BJ (cell line): ENCODE results near the gene MEAK7. TPM values are rescaled to one million over a fixed set of nuclear protein-coding genes. Genes with fewer than 3 reads are reported as not detected.
A peak's percentile ranks its signal among the peaks of the same experiment; 100 is the strongest.

Source experiments
- CTCF ChIA-PET: fragments of 350-600 bp; formaldehyde crosslinking; extraction: SDS; loops from one replicate; lab custom pipeline; 2021; ENCODE audit warnings: antibody characterized with exemption, inconsistent platforms; lab: Yijun Ruan, JAX
- POLR2A ChIA-PET: fragments of 300-600 bp; sonication (Branson Sonifier 250); formaldehyde crosslinking; extraction: SDS; loops from one replicate; lab custom pipeline; 2021; ENCODE audit warnings: antibody characterized with exemption; lab: Charles Lee
- DNase-seq: peaks from one replicate; pipeline ENCODE4 v3.0.0-alpha.2; 2011; ENCODE audit warnings: low read depth
- H3K27me3 ChIP-seq: 2 replicates; pipeline ENCODE4 v1.6.0; 2011; ENCODE audit warnings: low read length; ENCODE audit not compliant: control insufficient read depth, insufficient read depth
- H3K36me3 ChIP-seq: 2 replicates; pipeline ENCODE4 v1.5.1; 2011; ENCODE audit warnings: low read length; ENCODE audit not compliant: control insufficient read depth, insufficient read depth
- H3K4me3 ChIP-seq: 2 replicates; pipeline ENCODE4 v1.5.1; 2011; ENCODE audit warnings: low read depth, mild to moderate bottlenecking, control low read depth, low read length
- polyA plus RNA-seq: library from polyadenylated mRNA; depleted of rRNA; stranded (reverse); fragments of >200 nt; gene quantifications from 2 replicates; pipeline ENCODE4 v1.2.3, GENCODE V29; 2011
- TF ChIP-seq, protein P1 (sequence below): IDR thresholded peaks from 2 replicates; pipeline ENCODE4 v1.5.1; 2011; ENCODE audit warnings: low read depth, mild to moderate bottlenecking, control low read depth, inconsistent platforms, low read length, moderate library complexity; ENCODE audit not compliant: insufficient read depth

The MEAK7 gene
- polyA plus RNA-seq, 1 experiment = 41.2 TPM

- DNase-seq = no peak
- POLR2A ChIA-PET = interaction anchor here (0.6 kb wide), 1 partner anchor 168 kb away, joined by 5 read pairs; no protein-coding TSS in a partner anchor
- H3K4me3 ChIP-seq = no peak overlapping the region
- CTCF ChIA-PET = interaction anchor here (0.7 to 2.8 kb wide), 7 partner anchors 14 to 343 kb away, joined by 3 to 10 read pairs (median 3); no protein-coding TSS in a partner anchor
- no peaks in the 10 kb centered on the region for H3K27me3 ChIP-seq
- H3K36me3 ChIP-seq = no peaks in the 10 kb centered on the region
- TF ChIP-seq, protein P1, sequence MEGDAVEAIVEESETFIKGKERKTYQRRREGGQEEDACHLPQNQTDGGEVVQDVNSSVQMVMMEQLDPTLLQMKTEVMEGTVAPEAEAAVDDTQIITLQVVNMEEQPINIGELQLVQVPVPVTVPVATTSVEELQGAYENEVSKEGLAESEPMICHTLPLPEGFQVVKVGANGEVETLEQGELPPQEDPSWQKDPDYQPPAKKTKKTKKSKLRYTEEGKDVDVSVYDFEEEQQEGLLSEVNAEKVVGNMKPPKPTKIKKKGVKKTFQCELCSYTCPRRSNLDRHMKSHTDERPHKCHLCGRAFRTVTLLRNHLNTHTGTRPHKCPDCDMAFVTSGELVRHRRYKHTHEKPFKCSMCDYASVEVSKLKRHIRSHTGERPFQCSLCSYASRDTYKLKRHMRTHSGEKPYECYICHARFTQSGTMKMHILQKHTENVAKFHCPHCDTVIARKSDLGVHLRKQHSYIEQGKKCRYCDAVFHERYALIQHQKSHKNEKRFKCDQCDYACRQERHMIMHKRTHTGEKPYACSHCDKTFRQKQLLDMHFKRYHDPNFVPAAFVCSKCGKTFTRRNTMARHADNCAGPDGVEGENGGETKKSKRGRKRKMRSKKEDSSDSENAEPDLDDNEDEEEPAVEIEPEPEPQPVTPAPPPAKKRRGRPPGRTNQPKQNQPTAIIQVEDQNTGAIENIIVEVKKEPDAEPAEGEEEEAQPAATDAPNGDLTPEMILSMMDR = no peak
Observed at GRCh38 chr16:84532855-84533486, 28.5 kb upstream of the MEAK7 start.

- peak; percentile 95 for DNase-seq
- TF ChIP-seq, protein P1 = no peak
- Histone ChIP-seq H3K36me3 (no peaks in the 10 kb centered on the region), H3K27me3 (no peaks in the 10 kb centered on the region), H3K4me3 (no peak overlapping the region)
- ChIA-PET POLR2A (interaction anchor here (0.6 kb wide), 1 partner anchor 169 kb away, joined by 5 read pairs; no protein-coding TSS in a partner anchor), CTCF (interaction anchor here (0.6 to 2.8 kb wide), 7 partner anchors 15 to 342 kb away, joined by 3 to 10 read pairs (median 3); no protein-coding TSS in a partner anchor)
Observed at GRCh38 chr16:84532291-84532724, 27.8 kb upstream of the MEAK7 start.

DNA sequence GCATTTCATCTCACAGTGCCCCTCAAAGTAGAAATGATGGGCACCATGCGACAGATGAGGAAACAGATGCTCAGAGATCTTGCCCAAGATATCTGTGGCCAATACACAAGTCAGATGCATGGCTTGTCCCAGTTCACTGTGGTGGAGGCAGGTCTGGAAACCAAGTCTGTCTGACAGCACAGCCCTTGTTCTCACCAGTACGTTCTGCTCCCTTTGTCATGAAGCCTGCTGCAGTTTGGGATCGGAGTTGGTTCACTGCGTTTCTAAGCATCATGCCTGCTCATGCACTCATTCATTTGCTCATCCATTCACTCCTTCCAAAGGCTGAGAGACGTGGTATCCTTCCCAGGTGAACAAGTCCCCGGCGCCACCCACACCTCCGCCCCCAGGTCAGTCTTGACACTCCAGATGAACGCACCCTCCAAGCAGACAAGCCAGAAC, 27.2 kb upstream of the MEAK7 start:
- POLR2A ChIA-PET = no interaction called here
- H3K4me3 ChIP-seq = no peak overlapping the region

GRCh38 chr16:84530590-84530989, 26.1 kb upstream of the MEAK7 start:
- DNase-seq = no peak

More for the DNA sequence above, 27.2 kb upstream of the MEAK7 start:
- no peaks in the 10 kb centered on the region for H3K27me3 ChIP-seq
- DNase-seq = no peak
- TF ChIP-seq, protein P1 = no peak
- CTCF ChIA-PET = interaction anchor here (0.6 to 2.8 kb wide), 4 partner anchors 9 to 119 kb away, joined by 3 to 10 read pairs (median 4); no protein-coding TSS in a partner anchor
- no peaks in the 10 kb centered on the region for H3K36me3 ChIP-seq

GRCh38 chr16:84529607-84530006, 25.1 kb upstream of the MEAK7 start:
- Histone ChIP-seq H3K36me3 (no peaks in the 10 kb centered on the region), H3K4me3 (no peak overlapping the region), H3K27me3 (no peaks in the 10 kb centered on the region)
- ChIA-PET POLR2A (no interaction called here), CTCF (interaction anchor here (1.1 to 2.4 kb wide), 5 partner anchors 9 to 93 kb away, joined by 3 to 7 read pairs (median 3); no protein-coding TSS in a partner anchor)
- TF ChIP-seq, protein P1 = no peak
- DNase-seq = no peak

More at GRCh38 chr16:84530590-84530989, 26.1 kb upstream of the MEAK7 start:
- H3K36me3 ChIP-seq = no peaks in the 10 kb centered on the region
- ChIA-PET POLR2A (no interaction called here), CTCF (interaction anchor here (0.7 to 0.8 kb wide), 2 partner anchors 8 to 26 kb away, joined by 3 to 4 read pairs; partner anchors contain the start of gene MEAK7)
- no peak overlapping the region for H3K4me3 ChIP-seq
- TF ChIP-seq, protein P1 = no peak
- no peaks in the 10 kb centered on the region for H3K27me3 ChIP-seq
